Fibroblast of gingiva (primary cell): ENCODE measurements around the gene SIRPB2.

Source experiments
- DNase-seq: peaks from one replicate; pipeline ENCODE4 v3.0.0-alpha.2; 2011; ENCODE audit warnings: low read depth

The SIRPB2 gene

GRCh38 chr20:1491281-1491840 lies at the start of gene SIRPB2:
Gene SIRPB2 (minus strand): TSS chr20:1491420. CDS start chr20:1491359, 61 bp downstream.
- no peak for DNase-seq

- DNase-seq: no peak
Measured at GRCh38 chr20:1539816-1540419, 48.7 kb upstream of the SIRPB2 start.

GRCh38 chr20:1538655-1539054 lies 47.4 kb upstream of the SIRPB2 start:
- DNase-seq: no peak

- DNase-seq: no peak
Measured at GRCh38 chr20:1537731-1538058, 46.5 kb upstream of the SIRPB2 start.

GRCh38 chr20:1536893-1537730 lies 45.9 kb upstream of the SIRPB2 start:
- DNase-seq: no peak

GRCh38 chr20:1535420-1536175 lies 44.4 kb upstream of the SIRPB2 start:
- no peak for DNase-seq

GRCh38 chr20:1534526-1534925 lies 43.3 kb upstream of the SIRPB2 start:
- DNase-seq: no peak

- DNase-seq: no peak
Measured at GRCh38 chr20:1533059-1533458, 41.8 kb upstream of the SIRPB2 start.

GRCh38 chr20:1528811-1529210 lies 37.6 kb upstream of the SIRPB2 start:
- no peak for DNase-seq

GRCh38 chr20:1527923-1528322 lies 36.7 kb upstream of the SIRPB2 start:
- DNase-seq: no peak

GRCh38 chr20:1526896-1527295 lies 35.7 kb upstream of the SIRPB2 start:
- no peak for DNase-seq

- no peak for DNase-seq
Measured at GRCh38 chr20:1526310-1526709, 35.1 kb upstream of the SIRPB2 start.

GRCh38 chr20:1524004-1524403 lies 32.8 kb upstream of the SIRPB2 start:
- no peak for DNase-seq

- no peak for DNase-seq
Measured at GRCh38 chr20:1517010-1517409, 25.8 kb upstream of the SIRPB2 start.

- DNase-seq: no peak
Measured at GRCh38 chr20:1513801-1514200, 22.6 kb upstream of the SIRPB2 start.

GRCh38 chr20:1509237-1509636 lies 18.0 kb upstream of the SIRPB2 start:
- DNase-seq: peak; percentile 25

- no peak for DNase-seq
Measured at GRCh38 chr20:1508574-1508973, 17.4 kb upstream of the SIRPB2 start.

- no peak for DNase-seq
Measured at GRCh38 chr20:1507276-1507675, 16.1 kb upstream of the SIRPB2 start.

GRCh38 chr20:1505871-1506270 lies 14.7 kb upstream of the SIRPB2 start:
- DNase-seq: no peak

GRCh38 chr20:1505361-1505760 lies 14.1 kb upstream of the SIRPB2 start:
- DNase-seq: no peak

- DNase-seq: peak; percentile 91
Measured at GRCh38 chr20:1503564-1504227, 12.5 kb upstream of the SIRPB2 start.

GRCh38 chr20:1500496-1500895 lies 9.3 kb upstream of the SIRPB2 start:
- DNase-seq: no peak
